ENCODE measurements around the gene DIAPH1.

- no peak for TF ChIP-seq CTCF (IDR thresholded peaks at IDR 0.05)
- no peak for TF ChIP-seq ZFX (IDR thresholded peaks at IDR 0.05; ENCODE audit: borderline replicate concordance)
These were observed 131.7 kb downstream of the DIAPH1 start for GRCh38 chr5:141487131-141487530.

Measured in 22Rv1 (cell line).